Stimulated activated CD8-positive, alpha-beta memory T cell treated with anti-CD3 and anti-CD28 coated beads, Interleukin-12 subunit alpha, Interleukin-12 subunit beta, amount 100 ng/mL, for 24 hours (primary cell): Measurements from ENCODE around the gene SCUBE1.

Experiments used
- DNase-seq: peaks from one replicate; pipeline ENCODE4 v3.0.0-alpha.2; 2020; ENCODE audit errors: extremely low read depth

The SCUBE1 gene

GRCh38 chr22:43326331-43327156 lies 16.6 kb downstream of the SCUBE1 start:
- no peak for DNase-seq

- DNase-seq: no peak
Observed at GRCh38 chr22:43325176-43325575, 18.0 kb downstream of the SCUBE1 start.

GRCh38 chr22:43320943-43321900 lies 21.9 kb downstream of the SCUBE1 start:
- no peak for DNase-seq

GRCh38 chr22:43319661-43320486 lies 23.3 kb downstream of the SCUBE1 start:
- no peak for DNase-seq

GRCh38 chr22:43317239-43317638 lies 25.9 kb downstream of the SCUBE1 start:
- DNase-seq: no peak

GRCh38 chr22:43315687-43316217 lies 27.4 kb downstream of the SCUBE1 start:
- no peak for DNase-seq

GRCh38 chr22:43314611-43315010 lies 28.6 kb downstream of the SCUBE1 start:
- no peak for DNase-seq

GRCh38 chr22:43313890-43314474 lies 29.2 kb downstream of the SCUBE1 start:
- DNase-seq: no peak

- no peak for DNase-seq
Observed at GRCh38 chr22:43313244-43313889, 29.8 kb downstream of the SCUBE1 start.

- DNase-seq: no peak
Observed at GRCh38 chr22:43312608-43313007, 30.6 kb downstream of the SCUBE1 start.

GRCh38 chr22:43310798-43311197 lies 32.4 kb downstream of the SCUBE1 start:
- DNase-seq: no peak

GRCh38 chr22:43310311-43310710 lies 32.9 kb downstream of the SCUBE1 start:
- DNase-seq: no peak

- no peak for DNase-seq
Observed at GRCh38 chr22:43308836-43309235, 34.3 kb downstream of the SCUBE1 start.

GRCh38 chr22:43308060-43308830 lies 34.9 kb downstream of the SCUBE1 start:
- DNase-seq: no peak

- DNase-seq: no peak
Observed at GRCh38 chr22:43305806-43306205, 37.4 kb downstream of the SCUBE1 start.

GRCh38 chr22:43304831-43305590 lies 38.2 kb downstream of the SCUBE1 start:
- no peak for DNase-seq

GRCh38 chr22:43303751-43304150 lies 39.4 kb downstream of the SCUBE1 start:
- DNase-seq: no peak

- DNase-seq: no peak
Observed at GRCh38 chr22:43303166-43303565, 40.0 kb downstream of the SCUBE1 start.

- no peak for DNase-seq
Observed at GRCh38 chr22:43302531-43303041, 40.6 kb downstream of the SCUBE1 start.
